ENCODE measurements around the gene PMFBP1. TPM values are rescaled to one million over a fixed set of nuclear protein-coding genes. Genes with fewer than 3 reads are reported as not detected.

Gene PMFBP1
- total RNA-seq, 2 donors from 2014 or later = 2.0 TPM; not detected in 1

DNA sequence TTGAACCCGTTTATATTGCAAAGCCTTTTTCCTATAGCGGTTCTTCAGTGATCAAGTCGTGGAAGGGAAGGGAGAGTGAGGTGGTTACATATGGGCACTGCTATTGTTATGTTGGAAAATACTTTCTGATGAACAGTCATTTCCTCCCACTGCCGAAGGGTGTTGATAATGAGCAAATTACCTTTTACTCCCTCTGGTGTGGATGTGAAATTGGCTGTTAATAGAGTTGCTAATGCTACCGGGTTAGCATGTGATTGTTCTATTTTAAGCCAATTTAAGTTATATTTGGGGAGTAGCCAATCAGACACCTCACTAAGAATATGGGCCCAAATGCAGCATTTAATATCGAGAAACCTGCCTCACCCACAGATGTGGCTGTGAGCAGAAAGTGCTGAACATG is 15.6 kb upstream of the PMFBP1 start:
- H3K36me3 ChIP-seq = no peaks in the 10 kb centered on the region
- peaks cover 0 to 6% of the 10 kb centered on the region in 2 donors for H3K9me3 ChIP-seq
- TF ChIP-seq, protein P1, sequence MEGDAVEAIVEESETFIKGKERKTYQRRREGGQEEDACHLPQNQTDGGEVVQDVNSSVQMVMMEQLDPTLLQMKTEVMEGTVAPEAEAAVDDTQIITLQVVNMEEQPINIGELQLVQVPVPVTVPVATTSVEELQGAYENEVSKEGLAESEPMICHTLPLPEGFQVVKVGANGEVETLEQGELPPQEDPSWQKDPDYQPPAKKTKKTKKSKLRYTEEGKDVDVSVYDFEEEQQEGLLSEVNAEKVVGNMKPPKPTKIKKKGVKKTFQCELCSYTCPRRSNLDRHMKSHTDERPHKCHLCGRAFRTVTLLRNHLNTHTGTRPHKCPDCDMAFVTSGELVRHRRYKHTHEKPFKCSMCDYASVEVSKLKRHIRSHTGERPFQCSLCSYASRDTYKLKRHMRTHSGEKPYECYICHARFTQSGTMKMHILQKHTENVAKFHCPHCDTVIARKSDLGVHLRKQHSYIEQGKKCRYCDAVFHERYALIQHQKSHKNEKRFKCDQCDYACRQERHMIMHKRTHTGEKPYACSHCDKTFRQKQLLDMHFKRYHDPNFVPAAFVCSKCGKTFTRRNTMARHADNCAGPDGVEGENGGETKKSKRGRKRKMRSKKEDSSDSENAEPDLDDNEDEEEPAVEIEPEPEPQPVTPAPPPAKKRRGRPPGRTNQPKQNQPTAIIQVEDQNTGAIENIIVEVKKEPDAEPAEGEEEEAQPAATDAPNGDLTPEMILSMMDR (IDR thresholded peaks at IDR 0.05) = no peak
- H3K27me3 ChIP-seq = no peaks in the 10 kb centered on the region
- no peak overlapping the region for H3K4me3 ChIP-seq
- H3K4me1 ChIP-seq = no peaks in the 10 kb centered on the region
- no peak overlapping the region for H3K27ac ChIP-seq
- no peak for DNase-seq (ENCODE audit: low spot score)

DNA sequence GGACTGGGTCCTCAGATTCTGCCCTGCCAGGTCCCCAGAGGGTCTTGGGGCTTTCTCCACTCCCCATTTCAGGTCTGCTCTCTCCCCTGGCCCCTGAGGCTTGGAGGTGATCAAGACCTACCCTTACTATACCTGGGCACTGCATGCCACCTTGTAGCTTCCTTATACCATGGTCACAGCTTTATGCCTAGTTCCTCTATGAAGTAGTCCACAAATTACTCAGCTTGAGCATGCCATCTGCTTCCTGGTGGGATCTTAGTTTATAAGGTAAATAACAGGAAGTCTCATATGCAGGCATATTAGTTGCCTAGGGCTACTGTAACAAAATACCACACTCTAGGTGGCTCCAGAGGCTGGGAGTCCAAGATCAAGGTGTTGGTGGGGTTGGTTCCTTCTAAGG is 11.0 kb upstream of the PMFBP1 start:
- TF ChIP-seq, protein P1 (IDR thresholded peaks at IDR 0.05) = no peak
- no peak for DNase-seq (ENCODE audit: low spot score)
- Histone ChIP-seq H3K27me3 (no peaks in the 10 kb centered on the region), H3K36me3 (no peaks in the 10 kb centered on the region), H3K4me1 (no peaks in the 10 kb centered on the region), H3K9me3 (no peaks in the 10 kb centered on the region), H3K27ac (no peak overlapping the region), H3K4me3 (no peak overlapping the region)

DNA sequence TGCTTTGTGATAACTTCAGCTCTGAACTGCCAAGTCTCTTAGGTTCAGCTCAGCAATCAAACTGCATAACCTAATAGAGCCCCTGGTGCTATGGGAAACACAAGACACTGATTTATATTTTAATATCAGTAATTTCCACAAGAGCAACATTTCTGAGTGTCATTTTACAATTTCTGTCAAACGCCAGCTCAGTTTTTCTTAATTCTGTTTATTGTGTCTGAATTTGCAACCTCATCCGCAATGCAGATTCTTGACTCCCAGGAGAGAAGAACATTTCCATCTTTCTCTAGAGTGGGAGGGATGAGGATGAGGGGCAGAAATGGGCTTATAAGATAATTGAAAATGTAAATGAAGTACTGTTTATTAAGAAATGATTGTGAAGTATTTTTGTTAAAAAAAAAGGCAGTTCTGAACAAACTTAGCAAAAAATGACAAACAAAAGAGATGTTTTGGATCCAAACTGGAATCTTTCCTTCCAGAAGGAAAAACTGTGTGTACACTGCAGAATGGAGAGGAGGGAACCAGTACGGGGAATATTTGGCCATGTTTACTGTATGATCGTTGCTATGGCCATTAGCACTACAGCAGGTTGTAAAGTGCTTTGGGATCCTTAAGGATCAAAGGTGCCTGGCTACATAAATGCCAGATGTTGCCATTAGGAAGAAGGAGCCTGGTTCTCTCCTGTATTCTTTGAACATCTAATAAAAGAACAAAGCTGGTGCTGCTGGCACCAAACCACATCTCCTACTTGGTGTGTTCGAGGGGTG is 7.4 kb upstream of the PMFBP1 start:
- Histone ChIP-seq H3K4me3 (no peak overlapping the region), H3K9me3 (no peaks in the 10 kb centered on the region), H3K27ac (no peak overlapping the region), H3K36me3 (no peaks in the 10 kb centered on the region), H3K27me3 (no peaks in the 10 kb centered on the region), H3K4me1 (no peaks in the 10 kb centered on the region)
- no peak for DNase-seq (ENCODE audit: low spot score)
- TF ChIP-seq, protein P1 (IDR thresholded peaks at IDR 0.05) = no peak

DNA sequence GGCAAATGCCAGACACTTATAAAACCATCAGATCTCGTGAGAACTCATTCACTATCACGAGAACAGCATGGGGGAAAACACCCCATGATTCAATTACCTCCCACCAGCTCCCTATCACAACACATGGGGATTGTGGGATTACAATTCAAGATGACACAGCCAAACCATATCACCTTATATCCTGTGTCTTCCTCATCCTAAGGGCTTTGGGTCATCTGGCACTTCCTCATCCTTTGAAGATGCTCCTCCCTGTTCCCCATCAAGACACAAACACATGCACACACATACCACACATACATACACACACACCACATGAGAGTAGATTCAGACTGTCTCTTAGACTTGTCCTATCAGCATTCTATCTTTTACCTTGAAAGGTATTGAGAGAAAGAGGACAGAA is 2.8 kb upstream of the PMFBP1 start:
- TF ChIP-seq, protein P1 (IDR thresholded peaks at IDR 0.05) = no peak
- Histone ChIP-seq H3K9me3 (no peaks in the 10 kb centered on the region), H3K4me1 (no peaks in the 10 kb centered on the region), H3K4me3 (no peak overlapping the region), H3K27me3 (no peaks in the 10 kb centered on the region), H3K36me3 (no peaks in the 10 kb centered on the region), H3K27ac (no peak overlapping the region)
- no peak for DNase-seq (ENCODE audit: low spot score)

DNA sequence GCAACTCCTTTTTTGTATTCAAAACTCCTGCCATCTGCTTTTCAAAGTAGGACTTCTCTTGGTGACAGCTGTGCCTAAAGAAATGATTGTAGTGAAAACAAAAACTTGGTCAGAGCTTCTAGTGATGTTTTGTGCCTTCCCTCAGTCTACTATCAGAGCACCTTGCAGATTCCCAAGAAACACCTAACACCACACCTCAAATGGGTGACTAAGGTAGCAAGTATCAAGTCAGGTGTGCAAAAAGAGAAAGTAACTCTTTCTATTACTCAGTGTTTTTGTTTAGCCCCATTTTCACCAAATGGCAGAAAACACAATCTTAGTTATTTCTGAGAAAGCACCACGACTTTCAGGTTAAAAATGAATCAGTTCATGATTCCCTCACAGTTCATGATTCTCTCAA is 2.0 kb upstream of the PMFBP1 start:
- Histone ChIP-seq H3K4me1 (no peaks in the 10 kb centered on the region), H3K4me3 (no peak overlapping the region), H3K36me3 (no peaks in the 10 kb centered on the region), H3K27ac (no peak overlapping the region), H3K9me3 (no peaks in the 10 kb centered on the region), H3K27me3 (no peaks in the 10 kb centered on the region)
- TF ChIP-seq, protein P1 (IDR thresholded peaks at IDR 0.05) = no peak
- no peak for DNase-seq (ENCODE audit: low spot score)

DNA sequence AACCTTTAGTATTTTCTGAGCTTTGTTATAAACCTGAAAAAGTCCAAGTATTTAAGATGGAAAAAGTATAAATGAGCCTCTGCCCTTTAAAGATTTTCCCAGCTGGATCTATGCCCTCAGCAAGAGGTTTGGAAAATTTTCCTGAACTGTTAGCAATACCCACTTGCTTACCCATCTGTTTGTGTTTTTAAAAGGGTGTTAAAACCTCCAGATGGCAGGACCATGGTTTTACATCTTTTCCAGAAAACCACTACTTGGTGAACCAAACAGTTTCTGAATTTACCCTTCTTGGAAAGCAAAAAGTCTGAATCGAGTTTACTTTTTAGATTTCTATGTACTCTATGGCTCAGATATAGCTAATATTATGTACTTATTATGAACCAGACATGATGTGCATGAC is 719 bp downstream of the PMFBP1 start:
- H3K27me3 ChIP-seq = no peaks in the 10 kb centered on the region
- no peak for DNase-seq (ENCODE audit: low spot score)

More for the DNA sequence above, 719 bp downstream of the PMFBP1 start:
- Histone ChIP-seq H3K9me3 (no peaks in the 10 kb centered on the region), H3K36me3 (no peaks in the 10 kb centered on the region), H3K4me1 (no peaks in the 10 kb centered on the region), H3K27ac (no peak overlapping the region), H3K4me3 (no peak overlapping the region)
- TF ChIP-seq, protein P1 (IDR thresholded peaks at IDR 0.05) = no peak

All from right atrium auricular region (tissue), 2 donors.